Endothelial cell of umbilical vein (primary cell): ENCODE results near the gene INPP4B. TPM values are rescaled to one million over a fixed set of nuclear protein-coding genes. Genes with fewer than 3 reads are reported as not detected.

Source experiments
- BruUV-seq: library from RNA; stranded (reverse); fragments of 400-500 nt; replicated peaks from 2 replicates; lab custom pipeline; 2021; lab: Mats Ljungman, UMichigan
- CTCF ChIA-PET: fragments of 300-600, 350-600 bp; sonication (Branson Sonifier 250); formaldehyde crosslinking; loops from one replicate; lab custom pipeline; 2021; ENCODE audit warnings: antibody characterized with exemption, inconsistent platforms; lab: Charles Lee
- POLR2A ChIA-PET: fragments of 300-600, 350-600 bp; sonication (Branson Sonifier 250); formaldehyde crosslinking; loops from one replicate; lab custom pipeline; 2021; ENCODE audit warnings: antibody characterized with exemption, inconsistent platforms; lab: Charles Lee
- DNase-seq: peaks from one replicate; pipeline ENCODE4 v3.0.0-alpha.2; 2011; ENCODE audit warnings: low read depth, low spot score
- FAIRE-seq: peaks from 2 replicates; lab custom pipeline; 2011; peaks lifted over from hg19 to GRCh38; lab: Jason Lieb, UNC
- H2AFZ ChIP-seq: 2 replicates; pipeline ENCODE4 v1.6.0; 2012; ENCODE audit warnings: low read depth, low read length, control low read depth, inconsistent platforms
- H3K27ac ChIP-seq: 2 replicates; pipeline ENCODE4 v1.5.1; 2011; ENCODE audit warnings: low read depth, mild to moderate bottlenecking, control low read depth, low read length, moderate library complexity; ENCODE audit not compliant: insufficient read depth
- H3K27me3 ChIP-seq, 2 experiments: 2 replicates each; pipeline versions ENCODE4 v1.6.0 to v1.6.1; 2011; ENCODE audit warnings: low read length in 2 of 2, mixed read lengths in 1 of 2; ENCODE audit not compliant: control insufficient read depth in 2 of 2, insufficient read depth in 2 of 2
- H3K36me3 ChIP-seq, 2 experiments: 2 replicates in 1 of 2; 3 replicates in 1 of 2; pipeline ENCODE4 v1.5.1; 2011; ENCODE audit warnings: low read length in 2 of 2, mild to moderate bottlenecking in 1 of 2, moderate library complexity in 1 of 2; ENCODE audit not compliant: control insufficient read depth in 2 of 2, insufficient read depth in 2 of 2; ENCODE audit errors: extremely low read depth in 1 of 2
- H3K4me1 ChIP-seq: 3 replicates; pipeline ENCODE4 v1.5.1; 2011; ENCODE audit warnings: mild to moderate bottlenecking, low read length; ENCODE audit not compliant: control insufficient read depth, insufficient read depth; ENCODE audit errors: extremely low read depth
- H3K4me2 ChIP-seq: 2 replicates; pipeline ENCODE4 v1.6.1; 2011; ENCODE audit warnings: low read length, control low read depth, mixed read lengths; ENCODE audit not compliant: insufficient read depth
- H3K4me3 ChIP-seq, 3 experiments: fragments of 200-600 bp in 1 of 3; sonication (generic), shearing (Covaris generic) in 1 of 3; replicated peaks in 1 of 3; 2 replicates each; pipeline ENCODE4 v1.5.1; 2011 to 2016; ENCODE audit warnings: control low read depth in 3 of 3, low read length in 3 of 3, mild to moderate bottlenecking in 2 of 3, inconsistent platforms in 1 of 3, low read depth in 1 of 3, moderate library complexity in 1 of 3; ENCODE audit not compliant: insufficient read depth in 1 of 3
- H3K79me2 ChIP-seq: 2 replicates; pipeline ENCODE4 v1.6.0; 2012; ENCODE audit warnings: low read length, inconsistent platforms; ENCODE audit not compliant: control insufficient read depth, insufficient read depth
- H3K9ac ChIP-seq: replicated peaks from 2 replicates; pipeline ENCODE3; 2011; ENCODE audit warnings: low read length, control low read depth; ENCODE audit not compliant: insufficient read depth; ENCODE audit errors: extremely low read depth
- H3K9me1 ChIP-seq: replicated peaks from 3 replicates; pipeline ENCODE4 v1.6.0; 2011; ENCODE audit warnings: mild to moderate bottlenecking, low read length; ENCODE audit not compliant: control insufficient read depth, insufficient read depth; ENCODE audit errors: extremely low read depth
- H3K9me3 ChIP-seq: replicated peaks from 2 replicates; pipeline ENCODE4 v1.5.1; 2012; ENCODE audit warnings: low read length, inconsistent platforms; ENCODE audit not compliant: control insufficient read depth, insufficient read depth
- H4K20me1 ChIP-seq: replicated peaks from 2 replicates; pipeline ENCODE3; 2011; ENCODE audit warnings: mild to moderate bottlenecking, low read length; ENCODE audit not compliant: control insufficient read depth, insufficient read depth; ENCODE audit errors: extremely low read depth
- EZH2 ChIP-seq: IDR thresholded peaks from 2 replicates; pipeline ENCODE4 v1.6.1; 2012; ENCODE audit warnings: borderline replicate concordance, low read depth, mild to moderate bottlenecking, moderate library complexity, low read length, inconsistent platforms; ENCODE audit not compliant: severe bottlenecking
- FOS ChIP-seq: IDR thresholded peaks from 2 replicates; pipeline ENCODE4 v1.6.1; 2011; ENCODE audit warnings: mild to moderate bottlenecking, low read length, moderate library complexity, borderline replicate concordance; ENCODE audit not compliant: insufficient read depth
- GATA2 ChIP-seq: IDR thresholded peaks from 2 replicates; pipeline ENCODE4 v1.7.0; 2011; ENCODE audit warnings: low read depth, mild to moderate bottlenecking, moderate library complexity, mixed read lengths, low read length; ENCODE audit not compliant: insufficient read length, insufficient read depth
- JUN ChIP-seq: IDR thresholded peaks from 2 replicates; pipeline ENCODE4 v1.6.1; 2011; ENCODE audit warnings: borderline replicate concordance, low read depth; ENCODE audit not compliant: insufficient read length, insufficient read depth
- MYC ChIP-seq: IDR thresholded peaks from one replicate; pipeline ENCODE4 v1.6.1; 2011; ENCODE audit warnings: mild to moderate bottlenecking, low read depth, low read length
- POLR2A ChIP-seq: IDR thresholded peaks from 2 replicates; pipeline ENCODE4 v1.6.1; 2012; ENCODE audit warnings: low read depth, mild to moderate bottlenecking, control low read depth, low read length
- POLR2AphosphoS5 ChIP-seq: IDR thresholded peaks from 2 replicates; pipeline ENCODE4 v1.6.1; 2012; ENCODE audit warnings: low read depth, mild to moderate bottlenecking, control low read depth, low read length, moderate library complexity; ENCODE audit not compliant: insufficient read depth
- dilution Hi-C: fragments of 300-500 bp; cut with MboI; formaldehyde crosslinking; loops from one replicate; pipeline ENCODE4 v1.15.0; 2019; ENCODE audit warnings: low sequenced_read_pairs; ENCODE audit not compliant: extremely low pct_ligation_motif_present
- intact Hi-C: fragments of 100-400 bp; cut with micrococcal nuclease; formaldehyde crosslinking; loops from one replicate; pipeline ENCODE4 v1.10.0; 2022
- polyA plus RNA-seq, 4 experiments: library from polyadenylated mRNA; depleted of rRNA in 3 of 4; stranded (reverse) in 3 of 4; unstranded in 1 of 4; fragments of >200 nt; gene quantifications; 2 replicates each; pipeline versions ENCODE4 v1.2.1 to v1.2.3, GENCODE V29; 2011 to 2012; ENCODE audit warnings: missing spikeins in 1 of 4
- total RNA-seq: library from RNA; stranded (reverse); gene quantifications from 2 replicates; pipeline ENCODE4 v1.2.3, GENCODE V29; 2021
- TF ChIP-seq, protein P1 (sequence below), 2 donors: IDR thresholded peaks; 1 replicate in 1 of 2; 2 replicates in 1 of 2; pipeline ENCODE4 v1.5.1; 2011; ENCODE audit warnings: low read length in 2 of 2, mild to moderate bottlenecking in 2 of 2, moderate library complexity in 2 of 2, control low read depth in 1 of 2, inconsistent platforms in 1 of 2, low read depth in 1 of 2; ENCODE audit not compliant: insufficient read depth in 1 of 2; ENCODE audit errors: extremely low read depth in 1 of 2
- TF ChIP-seq, protein P2 (sequence below): IDR thresholded peaks from 2 replicates; pipeline ENCODE4 v1.6.1; 2011; ENCODE audit not compliant: insufficient read depth, insufficient read length

INPP4B gene
- total and polyA plus RNA-seq, 2 donors (not counting 3 experiments of a cell fraction or from before 2014, with no cell fraction given) = 0.41 to 3.1 TPM

DNA sequence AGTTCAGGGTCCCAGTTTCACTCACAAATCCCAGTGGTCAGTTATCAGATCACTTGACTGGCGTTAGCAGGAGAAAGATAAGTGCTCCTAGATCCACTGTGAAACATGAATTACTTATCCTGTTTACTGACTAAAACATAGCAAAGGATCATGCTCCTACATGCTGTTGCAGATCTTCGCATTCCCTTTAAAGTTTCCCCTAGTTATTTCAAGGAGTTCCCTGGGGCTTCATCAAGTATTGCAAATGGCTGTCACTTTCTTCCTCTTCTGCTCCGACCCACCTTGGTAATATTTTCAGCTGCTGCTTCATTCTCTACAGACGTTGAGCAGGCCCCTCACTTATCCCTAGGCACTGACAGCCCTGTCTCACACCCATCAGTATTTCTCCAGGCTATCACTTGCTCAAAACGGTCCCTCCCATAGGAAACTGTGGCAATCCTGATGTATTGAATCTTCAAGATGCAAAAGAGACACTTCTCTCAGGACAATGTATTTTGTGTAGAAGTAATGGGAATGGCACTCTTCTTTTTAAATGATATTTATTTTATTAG is 466.0 kb downstream of the INPP4B start:
- CTCF ChIA-PET = interaction anchor here (1.2 to 1.5 kb wide), 3 partner anchors 16 to 340 kb away, joined by 3 to 6 read pairs (median 4); no protein-coding TSS in a partner anchor
- H3K4me1 ChIP-seq = no peaks in the 10 kb centered on the region
- intact Hi-C loops (no loop called here), dilution Hi-C loops (no loop called here)
- H2AFZ ChIP-seq = no peak overlapping the region
- H3K36me3 ChIP-seq = no peaks in the 10 kb centered on the region
- H3K4me3 ChIP-seq = no peak overlapping the region
- FAIRE-seq (no peak), DNase-seq (no peak)
- POLR2A ChIA-PET = no interaction called here
- no peaks in the 10 kb centered on the region for H3K27me3 ChIP-seq
- H3K79me2 ChIP-seq = no peaks in the 10 kb centered on the region
- no peaks in the 10 kb centered on the region for H4K20me1 ChIP-seq
- no peak overlapping the region for H3K4me2 ChIP-seq
- H3K27ac ChIP-seq = no peak overlapping the region
- no TSS peak for BruUV-seq
- no peaks in the 10 kb centered on the region for H3K9me1 ChIP-seq
- no peak for TF ChIP-seq EZH2
- TF ChIP-seq, protein P1, sequence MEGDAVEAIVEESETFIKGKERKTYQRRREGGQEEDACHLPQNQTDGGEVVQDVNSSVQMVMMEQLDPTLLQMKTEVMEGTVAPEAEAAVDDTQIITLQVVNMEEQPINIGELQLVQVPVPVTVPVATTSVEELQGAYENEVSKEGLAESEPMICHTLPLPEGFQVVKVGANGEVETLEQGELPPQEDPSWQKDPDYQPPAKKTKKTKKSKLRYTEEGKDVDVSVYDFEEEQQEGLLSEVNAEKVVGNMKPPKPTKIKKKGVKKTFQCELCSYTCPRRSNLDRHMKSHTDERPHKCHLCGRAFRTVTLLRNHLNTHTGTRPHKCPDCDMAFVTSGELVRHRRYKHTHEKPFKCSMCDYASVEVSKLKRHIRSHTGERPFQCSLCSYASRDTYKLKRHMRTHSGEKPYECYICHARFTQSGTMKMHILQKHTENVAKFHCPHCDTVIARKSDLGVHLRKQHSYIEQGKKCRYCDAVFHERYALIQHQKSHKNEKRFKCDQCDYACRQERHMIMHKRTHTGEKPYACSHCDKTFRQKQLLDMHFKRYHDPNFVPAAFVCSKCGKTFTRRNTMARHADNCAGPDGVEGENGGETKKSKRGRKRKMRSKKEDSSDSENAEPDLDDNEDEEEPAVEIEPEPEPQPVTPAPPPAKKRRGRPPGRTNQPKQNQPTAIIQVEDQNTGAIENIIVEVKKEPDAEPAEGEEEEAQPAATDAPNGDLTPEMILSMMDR (IDR thresholded peaks at IDR 0.05; ENCODE audit: extremely low read depth in 1 of 2, insufficient read depth in 1 of 2, low read depth in 1 of 2, low read length in 2 of 2) = no peak
- no peak for TF ChIP-seq FOS
- TF ChIP-seq, protein P2, sequence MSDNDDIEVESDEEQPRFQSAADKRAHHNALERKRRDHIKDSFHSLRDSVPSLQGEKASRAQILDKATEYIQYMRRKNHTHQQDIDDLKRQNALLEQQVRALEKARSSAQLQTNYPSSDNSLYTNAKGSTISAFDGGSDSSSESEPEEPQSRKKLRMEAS = no peak
- no peak for TF ChIP-seq POLR2A
- no peak for TF ChIP-seq GATA2
- TF ChIP-seq POLR2AphosphoS5 = no peak
- TF ChIP-seq JUN = no peak
- TF ChIP-seq MYC = no peak
- no peak overlapping the region for H3K9ac ChIP-seq
- no peaks in the 10 kb centered on the region for H3K9me3 ChIP-seq
